Inflammatory macrophage treated with lipopolysaccharide for 4 hours (primary cell): Measurements from ENCODE around the gene SDK2.
A peak's percentile ranks its signal among the peaks of the same experiment; 100 is the strongest.
"Not testable (repeated sequence)": the region's sequence is repeated elsewhere in the genome, so short reads cannot be mapped to it uniquely, and the experiment has no call there.

Experiments used
- DNase-seq: peaks from one replicate; pipeline ENCODE4 v3.0.0-alpha.2; 2020

SDK2 gene

GRCh38 chr17:73474370-73474988, 169.8 kb downstream of the SDK2 start:
- peak; percentile 47 for DNase-seq

DNA sequence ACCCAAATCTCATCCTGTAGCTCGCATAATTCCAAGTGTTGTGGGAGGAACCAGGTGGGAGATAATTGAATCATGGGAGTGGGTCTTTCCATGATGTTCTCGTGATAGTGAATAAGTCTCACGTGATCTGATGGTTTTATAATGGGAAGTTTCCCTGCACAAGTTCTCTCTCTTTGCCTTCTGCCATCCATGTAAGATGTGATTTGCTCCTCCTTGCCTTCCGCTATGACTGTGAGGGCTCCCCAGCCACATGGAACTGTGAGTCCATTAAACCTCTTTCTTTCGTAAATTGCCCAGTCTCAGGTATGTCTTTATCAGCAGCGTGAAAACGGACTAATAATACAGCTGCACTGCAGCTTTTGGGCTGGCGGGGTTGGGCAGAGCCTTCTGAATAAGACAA, 171.5 kb downstream of the SDK2 start:
- DNase-seq, result not testable (repeated sequence)

DNA sequence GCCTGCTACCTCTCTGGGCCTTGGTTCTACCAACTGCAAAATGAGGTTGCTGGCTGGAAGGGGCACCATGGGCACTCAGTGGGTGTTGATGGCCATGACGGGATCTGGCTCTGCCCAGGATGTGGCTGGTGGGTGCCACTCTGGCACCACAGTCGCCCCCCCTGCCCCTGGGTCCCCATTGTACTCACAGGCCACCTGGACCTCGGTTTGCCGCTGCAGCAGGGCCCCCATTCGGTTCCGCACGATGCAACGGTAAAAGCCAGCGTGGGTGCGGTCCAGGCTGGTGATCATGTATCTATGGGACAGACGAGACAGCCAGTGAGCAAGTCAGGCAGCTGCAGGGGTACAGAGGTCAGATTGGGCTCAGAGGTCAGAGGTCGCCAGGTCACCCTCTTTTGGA, 172.3 kb downstream of the SDK2 start:
- no peak for DNase-seq

GRCh38 chr17:73470316-73470826, 173.9 kb downstream of the SDK2 start:
- DNase-seq, result no peak

DNA sequence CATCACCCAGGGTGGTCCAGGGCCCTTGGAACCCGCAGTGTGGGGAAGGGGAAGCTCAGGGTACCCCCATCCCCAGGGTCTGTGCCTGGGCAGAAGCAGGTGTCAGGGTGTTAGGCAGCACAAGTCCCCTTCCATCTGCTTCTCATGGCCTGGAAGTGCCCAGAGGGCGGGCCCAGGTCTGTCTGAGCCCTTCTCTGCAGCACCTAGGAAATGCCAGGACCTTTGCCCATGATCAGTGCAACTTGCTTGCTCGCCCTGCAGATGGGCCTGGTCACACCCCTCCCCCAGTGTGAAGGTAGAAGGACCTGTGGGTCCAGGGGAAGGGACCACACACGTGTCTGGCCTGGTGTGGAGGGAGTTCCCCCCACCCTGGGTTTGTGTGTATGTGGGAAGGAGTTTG, 174.9 kb downstream of the SDK2 start:
- DNase-seq, result no peak

DNA sequence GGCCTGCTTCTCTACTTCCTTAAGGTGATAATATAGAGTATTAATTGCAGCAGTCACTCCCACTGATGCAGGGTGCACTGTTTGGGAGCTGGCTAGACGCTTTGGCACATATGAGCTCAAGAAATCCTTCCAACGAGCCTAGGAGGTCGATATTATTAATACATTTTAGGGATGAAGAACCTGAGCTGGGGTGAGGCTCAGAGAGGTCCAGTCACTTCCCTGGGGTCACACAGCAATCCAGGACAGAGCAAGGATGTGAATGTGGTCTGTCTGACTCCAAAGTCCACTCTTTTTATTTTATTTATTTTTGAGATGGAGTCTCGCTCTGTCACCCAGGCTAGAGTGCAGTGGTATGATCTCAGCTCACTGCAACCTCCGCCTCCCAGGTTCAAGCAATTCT, 176.0 kb downstream of the SDK2 start:
- no peak for DNase-seq

GRCh38 chr17:73467651-73468050, 176.6 kb downstream of the SDK2 start:
- no peak for DNase-seq

GRCh38 chr17:73466704-73467433, 177.4 kb downstream of the SDK2 start:
- DNase-seq, result no peak

GRCh38 chr17:73465953-73466230, 178.4 kb downstream of the SDK2 start:
- DNase-seq, result no peak

- DNase-seq, result no peak
These were observed 178.9 kb downstream of the SDK2 start for GRCh38 chr17:73465130-73465952.

- DNase-seq, result no peak
These were observed 179.8 kb downstream of the SDK2 start for GRCh38 chr17:73464447-73464846.

DNA sequence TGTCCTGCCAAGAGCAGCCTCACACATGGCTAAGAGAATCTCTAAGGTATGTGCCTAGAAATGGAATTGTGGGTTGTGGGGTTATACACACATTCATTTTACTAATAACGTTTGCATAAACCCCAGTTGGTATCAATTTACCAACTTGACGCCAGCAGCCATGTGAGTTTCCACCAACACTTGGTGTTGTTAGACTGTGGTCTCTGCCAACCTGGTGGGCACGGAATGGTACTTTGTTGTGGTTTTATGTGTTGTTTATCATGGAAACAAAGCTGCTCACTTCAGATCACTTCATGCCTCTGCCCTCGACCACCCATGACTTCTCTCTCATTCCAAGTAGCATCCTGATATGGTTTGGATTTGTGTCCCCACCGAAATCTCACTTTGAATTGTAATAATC, 180.4 kb downstream of the SDK2 start:
- no peak for DNase-seq

GRCh38 chr17:73462823-73463222, 181.4 kb downstream of the SDK2 start:
- no peak for DNase-seq

GRCh38 chr17:73459980-73460379, 184.3 kb downstream of the SDK2 start:
- DNase-seq, result no peak

GRCh38 chr17:73455767-73456166, 188.5 kb downstream of the SDK2 start:
- no peak for DNase-seq

DNA sequence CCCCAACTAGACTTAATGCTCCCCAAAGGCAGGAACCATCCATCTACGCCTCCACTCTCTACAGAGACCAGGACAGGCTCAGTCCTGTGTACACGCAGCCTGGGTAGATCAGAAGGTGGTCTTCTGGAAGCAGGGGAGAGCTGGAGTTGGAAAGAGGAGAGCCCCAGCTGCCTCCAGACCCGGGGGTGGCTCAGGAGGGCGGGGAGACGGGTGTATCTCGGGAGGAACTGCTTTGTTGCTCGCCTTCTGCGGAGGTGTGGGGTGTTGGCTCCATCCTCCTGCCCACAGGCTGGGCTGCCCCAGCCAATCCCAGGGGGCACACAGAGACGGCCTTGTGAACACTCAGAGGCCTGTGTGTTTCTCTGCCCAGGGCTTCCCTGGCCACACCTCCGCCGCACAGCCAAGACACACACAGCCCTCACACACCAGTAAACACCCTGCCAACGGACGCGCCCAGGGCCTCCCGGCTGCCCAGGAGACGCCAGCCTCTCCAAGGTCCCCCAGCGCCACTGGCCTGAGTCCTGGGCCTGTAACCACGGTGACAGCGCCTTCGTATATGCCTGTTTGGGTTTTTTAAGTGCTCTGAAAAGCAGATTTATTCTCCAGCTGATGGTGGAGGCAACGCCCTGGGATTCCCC, 189.1 kb downstream of the SDK2 start:
- no peak for DNase-seq

GRCh38 chr17:73453494-73453893, 190.8 kb downstream of the SDK2 start:
- DNase-seq, result not testable (repeated sequence)

GRCh38 chr17:73453090-73453489, 191.2 kb downstream of the SDK2 start:
- no peak for DNase-seq

- no peak for DNase-seq
These were observed 192.2 kb downstream of the SDK2 start for GRCh38 chr17:73452009-73452408.

DNA sequence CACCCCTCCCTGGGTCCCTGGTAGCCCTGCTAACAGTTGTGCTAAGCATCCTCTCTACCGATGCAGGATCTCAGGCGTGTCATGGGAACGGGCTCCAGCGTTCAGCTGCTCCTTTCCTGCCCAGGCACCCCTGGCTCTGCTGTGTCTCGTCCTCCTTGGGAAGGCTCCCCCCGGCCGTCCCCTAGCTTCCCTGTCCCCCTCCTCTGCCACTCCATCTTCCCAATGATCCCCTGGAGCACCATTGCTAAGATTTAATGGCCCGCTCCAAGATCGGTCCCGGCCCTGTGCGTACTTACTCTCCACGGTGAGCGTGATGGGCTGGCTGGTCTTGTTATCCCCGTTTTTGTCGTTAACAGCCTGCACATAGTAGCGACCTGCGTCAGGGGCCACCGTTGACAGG, 196.9 kb downstream of the SDK2 start:
- DNase-seq, result no peak

DNA sequence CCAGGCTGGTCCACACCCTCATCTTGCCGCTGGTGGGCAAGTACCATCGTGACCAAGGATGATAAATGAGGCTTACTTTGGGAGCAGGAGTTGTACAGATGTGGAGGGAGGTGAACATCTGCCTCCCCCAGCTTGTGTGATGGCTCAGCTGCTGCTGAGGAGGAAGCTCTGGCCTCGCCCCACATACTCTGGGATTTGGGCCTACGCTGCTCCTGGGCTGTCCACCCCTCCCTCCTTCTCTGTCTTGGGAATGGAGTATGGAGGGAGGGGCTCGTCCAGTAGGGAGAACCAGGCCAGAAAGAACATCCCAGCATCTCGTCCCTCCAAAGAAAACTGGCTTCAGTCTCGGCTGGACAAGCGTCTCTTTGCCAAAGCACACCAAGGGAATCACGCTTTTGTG, 197.6 kb downstream of the SDK2 start:
- no peak for DNase-seq

DNA sequence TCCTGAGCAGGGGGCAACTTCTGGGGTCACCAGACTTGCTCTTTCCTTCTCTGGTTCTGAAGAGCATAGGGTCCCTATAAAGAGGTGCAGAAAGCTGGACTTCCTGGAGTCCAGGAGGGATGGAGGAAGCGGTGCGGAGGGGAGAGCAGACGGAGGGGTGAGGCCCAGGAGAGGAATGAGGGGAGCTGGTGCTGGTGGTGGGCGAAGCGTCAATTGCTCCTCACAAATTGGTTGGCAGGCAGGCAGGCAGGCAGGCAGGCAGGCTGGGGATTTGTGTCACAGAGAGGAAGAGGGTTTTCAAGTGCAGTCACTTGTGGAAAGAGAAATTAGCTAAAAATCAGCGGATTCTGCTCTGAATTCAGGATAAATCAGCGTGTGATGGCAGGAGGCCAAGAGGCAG, 198.8 kb downstream of the SDK2 start:
- DNase-seq, result no peak

GRCh38 chr17:73444021-73444420, 200.2 kb downstream of the SDK2 start:
- no peak for DNase-seq

- no peak for DNase-seq
These were observed 204.6 kb downstream of the SDK2 start for GRCh38 chr17:73439597-73439996.
